Heart right ventricle (tissue), 16 donors: Measurements from ENCODE around the gene CRADD. TPM values are rescaled to one million over a fixed set of nuclear protein-coding genes. Genes with fewer than 3 reads are reported as not detected.

ENCODE experiments used
- ATAC-seq, 8 donors: fragments of 200-7000 bp; cut with Tn5 transposase; one replicate each; pipeline ENCODE4 v1.9.1; 2020; ENCODE audit warnings: mild to moderate bottlenecking in 8 of 8, moderate library complexity in 8 of 8, moderate number of reproducible peaks in 1 of 8
- DNase-seq, 2 donors: peaks; one replicate each; pipeline ENCODE4 v3.0.0-alpha.2; 2020
- H3K27ac ChIP-seq, 10 donors: fragments of 200-600 bp; sonication (generic) in 2 of 10; one replicate each; pipeline versions ENCODE4 v1.5.0 to v1.8.0; 2020 to 2022; ENCODE audit warnings: mild to moderate bottlenecking in 3 of 10
- H3K27me3 ChIP-seq, 7 donors: fragments of 200-600 bp; one replicate each; pipeline ENCODE4 v1.8.0; 2021 to 2022; ENCODE audit warnings: mild to moderate bottlenecking in 2 of 7
- H3K36me3 ChIP-seq, 9 donors: fragments of 200-600 bp; sonication (generic) in 1 of 9; one replicate each; pipeline versions ENCODE4 v1.5.0 to v1.8.0; 2020 to 2022; ENCODE audit warnings: mild to moderate bottlenecking in 2 of 9
- H3K4me1 ChIP-seq, 9 donors: fragments of 200-600 bp; sonication (generic) in 1 of 9; one replicate each; pipeline versions ENCODE4 v1.5.0 to v1.8.0; 2020 to 2022; ENCODE audit warnings: mild to moderate bottlenecking in 4 of 9
- H3K4me3 ChIP-seq, 10 donors: fragments of 200-600 bp; sonication (generic) in 2 of 10; one replicate each; pipeline versions ENCODE4 v1.5.0 to v1.8.0; 2020 to 2022; ENCODE audit warnings: mild to moderate bottlenecking in 7 of 10, moderate library complexity in 2 of 10
- H3K9me3 ChIP-seq, 11 donors: fragments of 200-600 bp in 10 of 11; sonication (generic) in 2 of 11; one replicate each; pipeline versions ENCODE4 v1.5.0 to v1.8.0; 2013 to 2022; ENCODE audit warnings: mild to moderate bottlenecking in 2 of 11, control low read depth in 1 of 11, moderate library complexity in 1 of 11
- WGBS, 2 donors: extraction: QIAGEN DNeasy Blood & Tissue Kit; methylation state at CpG; one replicate each; pipeline ENCODE4 v1.1.7; 2013; ENCODE audit warnings: inconsistent platforms in 1 of 2; 5-methylcytosine and 5-hydroxymethylcytosine counted together
- intact Hi-C, 10 donors: fragments of 100-400 bp; cut with DNase I; formaldehyde crosslinking; loops; one replicate each; pipeline versions ENCODE4 v1.11.1 to v1.14.2; 2022
- polyA plus RNA-seq, 2 donors: library from polyadenylated mRNA; stranded (reverse); fragments of 200-250 nt; gene quantifications; one replicate each; pipeline ENCODE4 v1.2.3, GENCODE V29; 2013
- total RNA-seq, 10 donors: library from RNA; stranded (reverse); fragmentation: NEBNext Ultra II Directional in 3 of 10; extraction: Animal tissue kit (Norgen Biotek cat#: 25700) in 3 of 10; gene quantifications; one replicate each; pipeline versions ENCODE4 v1.2.1 to v1.2.4, GENCODE V29; 2021 to 2023
- TF ChIP-seq, protein P1 (sequence below), 9 donors: fragments of 200-600 bp; sonication (generic) in 2 of 9; IDR thresholded peaks; one replicate each; pipeline versions ENCODE4 v1.5.0 to v1.8.0; 2021 to 2022; ENCODE audit warnings: antibody characterized with exemption in 9 of 9, mild to moderate bottlenecking in 5 of 9, moderate library complexity in 1 of 9
- donor health status: Arrhythmogenic right ventricular cardiomyopathy.
- donor health status: ischemic (EF 13 %, LVEDD 7.1; RV severe dilation, severe dysfunction).
- donor health status: healthy with polysubstance abuse.
- donor health status: DM: no; HTN: yes; CAD: no.
- donor health status: DM: no; HTN: no; CAD: no.
- donor health status: ischemic (EF 25% LVEDD 6.9; RV normal size, moderate dysfunction).
- donor health status: ischemic (EF 25% LVEDD 5.7; RV mildly dilated, moderate dysfunction).
- donor health status: healthy.
- donor health status: DM: yes; HTN: yes; CAD: no.
- donor health status: Ischemic cardiomyopathy.
- donor health status: ischemic (EF 35%, LVEDD 5.7; RV mildly dilated, moderate dysfunction).
- donor health status: nonischemic (EF 11% LVEDD 7.7; RV severe dilation, severe dysfunction).
- donor health status: DM: yes; HTN: yes; CAD: no.
- donor health status: PGD.
- donor health status: ischemic (EF 29% LVEDD 5.4; RV normal size, mild dysfunction).
- donor health status: nonischemic (EF 23%, LVEDD 6.1; RV moderate dilation, normal function).

CRADD gene
- total and polyA plus RNA-seq, 12 donors: 5.0 to 80.1 (median 51.4) TPM

- peaks cover 0 to 23% (median 6%) of the 10 kb centered on the region in 9 donors for H3K4me1 ChIP-seq
- no peaks in the 10 kb centered on the region for H3K36me3 ChIP-seq
- DNase-seq: no peak
- no peak overlapping the region for H3K27ac ChIP-seq
- no peaks in the 10 kb centered on the region for H3K9me3 ChIP-seq
- intact Hi-C loops: loop anchor here in 1 of 10 donors (5.0 kb wide), 1 partner anchor 33 kb away; no protein-coding TSS in a partner anchor
- no peak overlapping the region for H3K4me3 ChIP-seq
- no peak for ATAC-seq
- TF ChIP-seq, protein P1, sequence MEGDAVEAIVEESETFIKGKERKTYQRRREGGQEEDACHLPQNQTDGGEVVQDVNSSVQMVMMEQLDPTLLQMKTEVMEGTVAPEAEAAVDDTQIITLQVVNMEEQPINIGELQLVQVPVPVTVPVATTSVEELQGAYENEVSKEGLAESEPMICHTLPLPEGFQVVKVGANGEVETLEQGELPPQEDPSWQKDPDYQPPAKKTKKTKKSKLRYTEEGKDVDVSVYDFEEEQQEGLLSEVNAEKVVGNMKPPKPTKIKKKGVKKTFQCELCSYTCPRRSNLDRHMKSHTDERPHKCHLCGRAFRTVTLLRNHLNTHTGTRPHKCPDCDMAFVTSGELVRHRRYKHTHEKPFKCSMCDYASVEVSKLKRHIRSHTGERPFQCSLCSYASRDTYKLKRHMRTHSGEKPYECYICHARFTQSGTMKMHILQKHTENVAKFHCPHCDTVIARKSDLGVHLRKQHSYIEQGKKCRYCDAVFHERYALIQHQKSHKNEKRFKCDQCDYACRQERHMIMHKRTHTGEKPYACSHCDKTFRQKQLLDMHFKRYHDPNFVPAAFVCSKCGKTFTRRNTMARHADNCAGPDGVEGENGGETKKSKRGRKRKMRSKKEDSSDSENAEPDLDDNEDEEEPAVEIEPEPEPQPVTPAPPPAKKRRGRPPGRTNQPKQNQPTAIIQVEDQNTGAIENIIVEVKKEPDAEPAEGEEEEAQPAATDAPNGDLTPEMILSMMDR (IDR thresholded peaks at IDR 0.05): no peak
- no peaks in the 10 kb centered on the region for H3K27me3 ChIP-seq
These were observed 236.7 kb downstream of the CRADD start for GRCh38 chr12:93913845-93914244.

- TF ChIP-seq, protein P1 (IDR thresholded peaks at IDR 0.05): no peak
- no peak overlapping the region for H3K4me3 ChIP-seq
- H3K9me3 ChIP-seq: no peaks in the 10 kb centered on the region
- H3K27ac ChIP-seq: no peak overlapping the region
- intact Hi-C loops: loop anchor here in 1 of 10 donors (5.0 kb wide), 1 partner anchor 33 kb away; no protein-coding TSS in a partner anchor
- H3K36me3 ChIP-seq: no peaks in the 10 kb centered on the region
- no peaks in the 10 kb centered on the region for H3K27me3 ChIP-seq
- no peak for ATAC-seq
- DNase-seq: no peak
- 98 to 99% methylated on average over 5 of the region's 5 CpGs for WGBS, 2 donors
- peaks cover 0 to 19% (median 1%) of the 10 kb centered on the region in 9 donors for H3K4me1 ChIP-seq
These were observed 237.1 kb downstream of the CRADD start for GRCh38 chr12:93914281-93914680.

- H3K9me3 ChIP-seq: no peaks in the 10 kb centered on the region
- DNase-seq: no peak
- H3K4me3 ChIP-seq: no peak overlapping the region
- H3K36me3 ChIP-seq: no peaks in the 10 kb centered on the region
- no peak for ATAC-seq
- 96 to 97% methylated on average over 3 of the region's 3 CpGs for WGBS, 2 donors
- intact Hi-C loops: no loop called here
- no peak overlapping the region for H3K27ac ChIP-seq
- TF ChIP-seq, protein P1 (IDR thresholded peaks at IDR 0.05): no peak
- H3K4me1 ChIP-seq: peaks cover 0 to 20% (median 0%) of the 10 kb centered on the region in 9 donors
- H3K27me3 ChIP-seq: no peaks in the 10 kb centered on the region
These were observed 238.2 kb downstream of the CRADD start for GRCh38 chr12:93915411-93915810.

- DNase-seq (no peak), ATAC-seq (peak in 1 of 8 donors; percentile 28)
- Histone ChIP-seq H3K36me3 (no peaks in the 10 kb centered on the region), H3K27ac (no peak overlapping the region), H3K9me3 (no peaks in the 10 kb centered on the region), H3K4me3 (no peak overlapping the region), H3K4me1 (peaks cover 0 to 20% (median 0%) of the 10 kb centered on the region in 9 donors), H3K27me3 (no peaks in the 10 kb centered on the region)
- TF ChIP-seq, protein P1 (IDR thresholded peaks at IDR 0.05): no peak
- 58 to 77% methylated on average over 7 of the region's 7 CpGs for WGBS, 2 donors
- intact Hi-C loops: no loop called here
These were observed 239.2 kb downstream of the CRADD start for GRCh38 chr12:93916402-93916801.
